Measurements from ENCODE around the gene MSTO1. TPM values are rescaled to one million over a fixed set of nuclear protein-coding genes. Genes with fewer than 3 reads are reported as not detected.

Gene MSTO1
- 89.6 and 93.3 TPM in 2 replicates for total RNA-seq (2013; cell fraction: nucleolus; rRNA removed)
- total RNA-seq (2014; rRNA removed) (44.1 and 48.9 TPM in 2 replicates), total RNA-seq (2014; rRNA removed; fragmentation: Illumina TruSeq; extraction: Trizol) (32.8 and 33.7 TPM in 2 replicates), total RNA-seq (2021) (62.2 and 68.7 TPM in 2 replicates), polyA plus RNA-seq (2011; rRNA removed) (12.7 and 22.2 TPM in 2 replicates), polyA plus RNA-seq (2014; fragmentation: Illumina TruSeq; extraction: Trizol) (44.3 and 45.7 TPM in 2 replicates), polyA plus RNA-seq (2014; fragmentation: Nextera tagmentation; extraction: Ambion mirVana) (10 to 100 TPM; 16.1 to 23.2 TPM), polyA plus RNA-seq (2014; rRNA removed) (66.1 and 69.8 TPM in 2 replicates), polyA plus RNA-seq (2016; fragmentation: Nextera tagmentation; extraction: Ambion mirVana) (10 to 100 TPM; 85.7 to 87.9 TPM), polyA minus RNA-seq (2011; rRNA and poly(A)+ RNA removed) (26.1 and 35.0 TPM in 2 replicates), Bru-seq, nascent RNA (percentile 75 among the genes with signal in this experiment), BruChase-seq, experiment 1, labeled RNA remaining after a 6-hour chase (percentile 65 among the genes with signal in this experiment), BruChase-seq, experiment 2, labeled RNA remaining after a 2-hour chase (percentile 68 among the genes with signal in this experiment)
- 30.7 TPM for polyA plus RNA-seq (2011; ENCODE audit: low read depth)
- polyA plus RNA-seq (2011; cell fraction: cytosol; rRNA removed) = 18.9 and 26.4 TPM in 2 replicates
- 237 and 274 TPM in 2 replicates for polyA plus RNA-seq (2011; cell fraction: nucleus; rRNA removed)
- polyA plus RNA-seq (2012) = 36.1 and 44.0 TPM in 2 replicates
- polyA minus RNA-seq (2011; cell fraction: cytosol; rRNA and poly(A)+ RNA removed) = 9.0 and 19.4 TPM in 2 replicates
- 89.7 and 163 TPM in 2 replicates for polyA minus RNA-seq (2011; cell fraction: nucleus; rRNA and poly(A)+ RNA removed)
- long read RNA-seq, experiment 1, partial matches to known transcripts = 1 of 13 reads
- long read RNA-seq, experiment 1, other reads (novel, unspliced or antisense) = 9 of 13 reads
- long read RNA-seq, experiment 2, transcript MSTO1-201 (14 exons, 2,431 nt) = major isoform, 8 of 20 reads
- long read RNA-seq, experiment 2, partial matches to known transcripts = 2 of 20 reads
- long read RNA-seq, experiment 2, other reads (novel, unspliced or antisense) = 10 of 20 reads

DNA sequence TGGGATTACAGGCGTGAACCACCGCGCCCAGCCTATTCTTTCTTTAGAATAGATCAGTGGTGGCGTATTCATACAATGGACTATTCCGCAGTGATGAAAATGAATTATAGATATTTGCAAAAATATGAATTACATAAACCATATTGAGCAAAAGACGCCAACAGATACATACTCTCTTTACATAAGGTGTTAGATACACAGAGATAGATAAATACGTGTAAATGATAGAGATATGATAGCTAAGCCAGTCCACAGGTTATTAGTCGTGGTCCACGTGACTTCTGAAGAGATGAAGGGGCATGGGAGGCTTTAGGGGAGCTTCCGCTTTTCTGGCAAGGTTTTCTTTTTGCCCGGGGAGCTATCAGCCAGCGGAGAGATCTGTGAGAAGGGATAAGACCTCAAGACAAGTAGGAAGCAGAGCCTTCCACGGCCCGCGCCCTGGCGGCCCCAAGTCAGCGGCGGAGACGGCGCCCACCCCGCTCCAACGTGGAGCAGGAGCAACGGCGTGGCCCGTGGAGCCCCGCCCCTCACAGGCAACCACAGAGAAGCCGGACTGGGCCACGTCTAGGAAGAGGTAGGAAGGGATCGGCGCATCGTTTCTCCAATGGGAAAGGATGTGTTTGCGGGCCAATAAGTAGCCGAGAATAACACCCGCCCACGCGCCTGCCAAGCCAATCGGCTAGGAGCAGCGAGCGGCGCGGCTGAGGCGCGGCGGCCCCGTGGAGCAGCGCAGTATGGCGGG is at the start of gene MSTO1:
Gene MSTO1 (plus strand): TSS at position 704 of the 742 bp plus-strand sequence. CDS start 31 bp downstream, at position 735.
- Histone ChIP-seq H3K36me3 (ENCODE audit: control insufficient read depth in 2 of 2, insufficient read depth in 2 of 2, low read length in 1 of 2) (peaks cover 0 to 1% of the 10 kb centered on the region in 2 experiments; a peak in 3 of 4 replicates), H3K9me3 (replicated peaks; ENCODE audit: control insufficient read depth, insufficient read depth, low read length) (no peaks in the 10 kb centered on the region), H3K4me3 (peak within 1 kb of the TSS; percentile 71), H3K27me3 (replicated peaks in 1 of 2; ENCODE audit: control insufficient read depth in 2 of 2, insufficient read depth in 2 of 2, low read length in 1 of 2) (no peaks in the 10 kb centered on the region), H3K4me2 (ENCODE audit: control insufficient read depth, insufficient read depth) (peak within 1 kb of the TSS; percentile 77), H3K9ac (ENCODE audit: control insufficient read depth, insufficient read depth, low read length) (peak within 1 kb of the TSS; percentile 66), H3K4me1 (ENCODE audit: control insufficient read depth, insufficient read depth, low read length) (no peaks in the 10 kb centered on the region), H2AFZ (ENCODE audit: control insufficient read depth, low read depth, low read length) (peak within 1 kb of the TSS; percentile 95), H3K27ac (ENCODE audit: control insufficient read depth, insufficient read depth) (peak within 1 kb of the TSS; percentile 73), H4K20me1 (ENCODE audit: control insufficient read depth, insufficient read depth) (no peaks in the 10 kb centered on the region), H3K79me2 (ENCODE audit: control insufficient read depth, insufficient read depth, low read length) (peaks cover 6% of the 10 kb centered on the region)
- ChIA-PET RAD21 (ENCODE audit: unreplicated experiment) (no interaction called here), SMC1A (ENCODE audit: uncharacterized antibody, unreplicated experiment) (interaction anchor here (0.6 to 1.5 kb wide), 3 partner anchors 32 to 716 kb away, joined by 3 to 4 read pairs (median 3); no protein-coding TSS in a partner anchor), CTCF (interaction anchor here (0.6 to 1.5 kb wide), 4 partner anchors 249 to 457 kb away, joined by 3 to 5 read pairs (median 3); no protein-coding TSS in a partner anchor), POLR2A (interaction anchor here (0.6 kb wide), 1 partner anchor 257 kb away, joined by 3 read pairs; no protein-coding TSS in a partner anchor)
- intact Hi-C loops (cut with micrococcal nuclease; ENCODE audit: unreplicated experiment) (no loop called here), in situ Hi-C loops (cut with MboI) (no loop called here)
- FAIRE-seq = peak; percentile 96
- peak; percentile 83 for DNase-seq (ENCODE audit: low read depth, low spot score)
- BruUV-seq (replicated peaks) = TSS peak; percentile 99
- ATAC-seq = peak; percentile 99
- WGBS (ENCODE audit: insufficient coverage, insufficient replicate concordance, low lambda C conversion rate, missing lambda C conversion rate) = 4% methylated on average over 47 of the region's 47 CpGs
- TF ChIP-seq, protein P1, sequence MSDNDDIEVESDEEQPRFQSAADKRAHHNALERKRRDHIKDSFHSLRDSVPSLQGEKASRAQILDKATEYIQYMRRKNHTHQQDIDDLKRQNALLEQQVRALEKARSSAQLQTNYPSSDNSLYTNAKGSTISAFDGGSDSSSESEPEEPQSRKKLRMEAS (IDR thresholded peaks at IDR 0.05; ENCODE audit: low read depth, low read length) = peak; percentile 50; the same call in 1 of the 2 replicates
- TF ChIP-seq BHLHE40 (IDR thresholded peaks at IDR 0.05; ENCODE audit: borderline replicate concordance in 1 of 2, low read depth in 2 of 2, low read length in 1 of 2) = peak; percentile 22 to 71; a peak in 2 of 4 replicates
- TF ChIP-seq, protein P2, sequence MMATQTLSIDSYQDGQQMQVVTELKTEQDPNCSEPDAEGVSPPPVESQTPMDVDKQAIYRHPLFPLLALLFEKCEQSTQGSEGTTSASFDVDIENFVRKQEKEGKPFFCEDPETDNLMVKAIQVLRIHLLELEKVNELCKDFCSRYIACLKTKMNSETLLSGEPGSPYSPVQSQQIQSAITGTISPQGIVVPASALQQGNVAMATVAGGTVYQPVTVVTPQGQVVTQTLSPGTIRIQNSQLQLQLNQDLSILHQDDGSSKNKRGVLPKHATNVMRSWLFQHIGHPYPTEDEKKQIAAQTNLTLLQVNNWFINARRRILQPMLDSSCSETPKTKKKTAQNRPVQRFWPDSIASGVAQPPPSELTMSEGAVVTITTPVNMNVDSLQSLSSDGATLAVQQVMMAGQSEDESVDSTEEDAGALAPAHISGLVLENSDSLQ (IDR thresholded peaks at IDR 0.05) = peak; percentile 75
- TF ChIP-seq, protein P3, sequence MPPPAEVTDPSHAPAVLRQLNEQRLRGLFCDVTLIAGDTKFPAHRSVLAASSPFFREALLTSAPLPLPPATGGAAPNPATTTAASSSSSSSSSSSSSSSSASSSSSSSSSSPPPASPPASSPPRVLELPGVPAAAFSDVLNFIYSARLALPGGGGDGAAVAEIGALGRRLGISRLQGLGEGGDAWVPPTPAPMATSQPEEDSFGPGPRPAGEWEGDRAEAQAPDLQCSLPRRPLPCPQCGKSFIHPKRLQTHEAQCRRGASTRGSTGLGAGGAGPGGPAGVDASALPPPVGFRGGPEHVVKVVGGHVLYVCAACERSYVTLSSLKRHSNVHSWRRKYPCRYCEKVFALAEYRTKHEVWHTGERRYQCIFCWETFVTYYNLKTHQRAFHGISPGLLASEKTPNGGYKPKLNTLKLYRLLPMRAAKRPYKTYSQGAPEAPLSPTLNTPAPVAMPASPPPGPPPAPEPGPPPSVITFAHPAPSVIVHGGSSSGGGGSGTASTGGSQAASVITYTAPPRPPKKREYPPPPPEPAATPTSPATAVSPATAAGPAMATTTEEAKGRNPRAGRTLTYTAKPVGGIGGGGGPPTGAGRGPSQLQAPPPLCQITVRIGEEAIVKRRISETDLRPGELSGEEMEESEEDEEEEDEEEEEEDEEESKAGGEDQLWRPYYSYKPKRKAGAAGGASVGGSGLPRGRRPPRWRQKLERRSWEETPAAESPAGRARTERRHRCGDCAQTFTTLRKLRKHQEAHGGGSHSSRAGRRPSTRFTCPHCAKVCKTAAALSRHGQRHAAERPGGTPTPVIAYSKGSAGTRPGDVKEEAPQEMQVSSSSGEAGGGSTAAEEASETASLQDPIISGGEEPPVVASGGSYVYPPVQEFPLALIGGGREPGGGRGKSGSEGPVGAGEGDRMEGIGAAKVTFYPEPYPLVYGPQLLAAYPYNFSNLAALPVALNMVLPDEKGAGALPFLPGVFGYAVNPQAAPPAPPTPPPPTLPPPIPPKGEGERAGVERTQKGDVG (CRISPR knock-in tag; IDR thresholded peaks at IDR 0.05) = no peak
- TF ChIP-seq NFYA (IDR thresholded peaks at IDR 0.05; ENCODE audit: borderline replicate concordance, low read depth, low read length) = no peak
- TF ChIP-seq TCF7 (IDR thresholded peaks at IDR 0.05; ENCODE audit: borderline replicate concordance) = no peak
- TF ChIP-seq, protein P4, sequence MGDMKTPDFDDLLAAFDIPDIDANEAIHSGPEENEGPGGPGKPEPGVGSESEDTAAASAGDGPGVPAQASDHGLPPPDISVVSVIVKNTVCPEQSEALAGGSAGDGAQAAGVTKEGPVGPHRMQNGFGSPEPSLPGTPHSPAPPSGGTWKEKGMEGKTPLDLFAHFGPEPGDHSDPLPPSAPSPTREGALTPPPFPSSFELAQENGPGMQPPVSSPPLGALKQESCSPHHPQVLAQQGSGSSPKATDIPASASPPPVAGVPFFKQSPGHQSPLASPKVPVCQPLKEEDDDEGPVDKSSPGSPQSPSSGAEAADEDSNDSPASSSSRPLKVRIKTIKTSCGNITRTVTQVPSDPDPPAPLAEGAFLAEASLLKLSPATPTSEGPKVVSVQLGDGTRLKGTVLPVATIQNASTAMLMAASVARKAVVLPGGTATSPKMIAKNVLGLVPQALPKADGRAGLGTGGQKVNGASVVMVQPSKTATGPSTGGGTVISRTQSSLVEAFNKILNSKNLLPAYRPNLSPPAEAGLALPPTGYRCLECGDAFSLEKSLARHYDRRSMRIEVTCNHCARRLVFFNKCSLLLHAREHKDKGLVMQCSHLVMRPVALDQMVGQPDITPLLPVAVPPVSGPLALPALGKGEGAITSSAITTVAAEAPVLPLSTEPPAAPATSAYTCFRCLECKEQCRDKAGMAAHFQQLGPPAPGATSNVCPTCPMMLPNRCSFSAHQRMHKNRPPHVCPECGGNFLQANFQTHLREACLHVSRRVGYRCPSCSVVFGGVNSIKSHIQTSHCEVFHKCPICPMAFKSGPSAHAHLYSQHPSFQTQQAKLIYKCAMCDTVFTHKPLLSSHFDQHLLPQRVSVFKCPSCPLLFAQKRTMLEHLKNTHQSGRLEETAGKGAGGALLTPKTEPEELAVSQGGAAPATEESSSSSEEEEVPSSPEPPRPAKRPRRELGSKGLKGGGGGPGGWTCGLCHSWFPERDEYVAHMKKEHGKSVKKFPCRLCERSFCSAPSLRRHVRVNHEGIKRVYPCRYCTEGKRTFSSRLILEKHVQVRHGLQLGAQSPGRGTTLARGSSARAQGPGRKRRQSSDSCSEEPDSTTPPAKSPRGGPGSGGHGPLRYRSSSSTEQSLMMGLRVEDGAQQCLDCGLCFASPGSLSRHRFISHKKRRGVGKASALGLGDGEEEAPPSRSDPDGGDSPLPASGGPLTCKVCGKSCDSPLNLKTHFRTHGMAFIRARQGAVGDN (IDR thresholded peaks at IDR 0.05) = peak; percentile 46; the same call in 1 of the 2 replicates
- TF ChIP-seq IRF4 (IDR thresholded peaks at IDR 0.05; ENCODE audit: low read depth, low read length) = no peak

All from GM12878 (cell line).